Testis (tissue), 3 donors: ENCODE results near the gene NLGN4X. TPM values are rescaled to one million over a fixed set of nuclear protein-coding genes. Genes with fewer than 3 reads are reported as not detected.

Source experiments
- DNase-seq: peaks from one replicate; pipeline ENCODE4 v3.0.0-alpha.2; 2019
- H3K27ac ChIP-seq, 2 donors: fragments of 200-600 bp; sonication (generic); one replicate each; pipeline ENCODE4 v1.5.1; 2019
- H3K27me3 ChIP-seq: fragments of 200-600 bp; sonication (generic); one replicate; pipeline ENCODE4 v1.5.1; 2019
- H3K36me3 ChIP-seq: fragments of 200-600 bp; sonication (generic); one replicate; pipeline ENCODE4 v1.5.1; 2017; ENCODE audit warnings: low read depth; ENCODE audit errors: missing control alignments
- H3K4me1 ChIP-seq: fragments of 200-600 bp; sonication (generic); one replicate; pipeline ENCODE4 v1.5.1; 2019
- H3K4me3 ChIP-seq, 2 donors: fragments of 200-600 bp; sonication (generic); one replicate each; pipeline ENCODE4 v1.5.1; 2017 to 2019
- H3K9me3 ChIP-seq: fragments of 200-600 bp; sonication (generic); one replicate; pipeline ENCODE4 v1.5.1; 2017
- POLR2A ChIP-seq: fragments of 450-650 bp; IDR thresholded peaks from one replicate; pipeline ENCODE4 v1.6.1; 2017; ENCODE audit warnings: antibody characterized with exemption, mild to moderate bottlenecking, moderate library complexity
- WGBS, 2 donors: methylation state at CpG; one replicate each; pipeline ENCODE4 v1.1.5; 2018; 5-methylcytosine and 5-hydroxymethylcytosine counted together
- intact Hi-C: fragments of 100-400 bp; cut with DNase I; formaldehyde crosslinking; loops from one replicate; pipeline ENCODE4 v1.15.1; 2023; ENCODE audit warnings: low total_unique reads
- polyA plus RNA-seq: library from polyadenylated mRNA; stranded (reverse); fragments of 350-450 nt; fragmentation: Illumina TruSeq; extraction: RNeasy Lipid Tissue Mini Kit (QIAGEN cat#74804); gene quantifications from one replicate; pipeline ENCODE4 v1.2.3, GENCODE V29; 2014; ENCODE audit warnings: low read depth, low replicate concordance; ENCODE audit not compliant: insufficient read depth
- total RNA-seq, 2 donors: library from RNA; depleted of rRNA; stranded (reverse); fragments of >200 nt; gene quantifications; one replicate each; pipeline ENCODE4 v1.2.3, GENCODE V29; 2016
- TF ChIP-seq, protein P1 (sequence below), 3 experiments: fragments of 450-650 bp in 2 of 3; fragments of 200-600 bp in 1 of 3; sonication (generic) in 1 of 3; IDR thresholded peaks; one replicate each; pipeline ENCODE4 v1.5.1; 2016 to 2019; ENCODE audit warnings: antibody characterized with exemption in 3 of 3, mild to moderate bottlenecking in 2 of 3, moderate library complexity in 1 of 3

NLGN4X gene
- total and polyA plus RNA-seq, 3 donors from 2014 or later, result 3.6 to 15.9 (median 10.4) TPM

DNA sequence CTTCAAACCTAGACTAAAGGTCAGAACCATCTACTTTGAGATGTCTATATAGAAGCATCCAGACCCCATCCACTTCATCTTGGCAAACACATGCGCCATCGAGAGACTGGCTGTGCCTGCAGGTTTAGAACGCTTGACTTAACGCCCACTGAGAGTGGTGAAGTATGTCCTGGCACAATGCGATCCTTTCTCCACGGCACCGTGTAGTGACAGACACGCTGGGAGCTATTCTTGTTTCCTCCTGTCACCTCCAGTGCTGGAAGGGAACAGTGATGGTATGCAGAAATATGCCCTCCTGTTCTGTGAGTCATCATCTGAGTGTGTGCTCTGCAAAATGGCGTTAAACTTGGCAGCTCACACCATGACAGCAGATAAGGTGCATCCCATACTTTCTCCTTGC is 330.2 kb downstream of the NLGN4X start:
- no peaks in the 10 kb centered on the region for H3K27me3 ChIP-seq
- H3K27ac ChIP-seq, result no peak overlapping the region
- TF ChIP-seq POLR2A, result no peak
- TF ChIP-seq, protein P1, sequence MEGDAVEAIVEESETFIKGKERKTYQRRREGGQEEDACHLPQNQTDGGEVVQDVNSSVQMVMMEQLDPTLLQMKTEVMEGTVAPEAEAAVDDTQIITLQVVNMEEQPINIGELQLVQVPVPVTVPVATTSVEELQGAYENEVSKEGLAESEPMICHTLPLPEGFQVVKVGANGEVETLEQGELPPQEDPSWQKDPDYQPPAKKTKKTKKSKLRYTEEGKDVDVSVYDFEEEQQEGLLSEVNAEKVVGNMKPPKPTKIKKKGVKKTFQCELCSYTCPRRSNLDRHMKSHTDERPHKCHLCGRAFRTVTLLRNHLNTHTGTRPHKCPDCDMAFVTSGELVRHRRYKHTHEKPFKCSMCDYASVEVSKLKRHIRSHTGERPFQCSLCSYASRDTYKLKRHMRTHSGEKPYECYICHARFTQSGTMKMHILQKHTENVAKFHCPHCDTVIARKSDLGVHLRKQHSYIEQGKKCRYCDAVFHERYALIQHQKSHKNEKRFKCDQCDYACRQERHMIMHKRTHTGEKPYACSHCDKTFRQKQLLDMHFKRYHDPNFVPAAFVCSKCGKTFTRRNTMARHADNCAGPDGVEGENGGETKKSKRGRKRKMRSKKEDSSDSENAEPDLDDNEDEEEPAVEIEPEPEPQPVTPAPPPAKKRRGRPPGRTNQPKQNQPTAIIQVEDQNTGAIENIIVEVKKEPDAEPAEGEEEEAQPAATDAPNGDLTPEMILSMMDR (IDR thresholded peaks at IDR 0.05), result no peak
- H3K4me1 ChIP-seq, result no peaks in the 10 kb centered on the region
- no peaks in the 10 kb centered on the region for H3K9me3 ChIP-seq
- no peak for DNase-seq
- no peaks in the 10 kb centered on the region for H3K36me3 ChIP-seq
- intact Hi-C loops, result no loop called here
- WGBS, 2 donors, result 93 to 95% methylated on average over 5 to 8 of the region's 9 CpGs
- H3K4me3 ChIP-seq, result no peak overlapping the region

DNA sequence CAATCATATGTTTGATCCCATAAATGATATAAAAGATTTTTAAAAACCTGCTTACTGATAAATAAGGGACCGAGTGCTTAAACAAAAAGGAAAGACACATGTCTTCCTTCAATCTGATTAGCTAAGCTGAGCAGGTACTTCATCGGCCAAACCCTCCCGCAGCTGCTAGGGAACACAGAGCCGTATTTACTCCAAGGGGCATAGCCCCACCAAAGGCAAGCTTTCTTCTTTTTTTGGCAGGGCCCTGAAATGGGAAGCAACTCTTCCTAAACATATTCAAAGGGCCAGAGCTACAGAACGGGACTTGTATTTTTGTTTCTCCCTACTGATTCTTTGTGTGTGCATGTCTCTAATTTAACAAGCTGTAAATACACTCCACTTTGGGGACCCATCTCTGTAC is 337.3 kb downstream of the NLGN4X start:
- H3K36me3 ChIP-seq, result no peaks in the 10 kb centered on the region
- no peaks in the 10 kb centered on the region for H3K27me3 ChIP-seq
- intact Hi-C loops, result no loop called here
- no peaks in the 10 kb centered on the region for H3K4me1 ChIP-seq
- TF ChIP-seq, protein P1 (IDR thresholded peaks at IDR 0.05), result no peak
- no peak for TF ChIP-seq POLR2A
- no peak overlapping the region for H3K4me3 ChIP-seq
- no peak for DNase-seq
- H3K27ac ChIP-seq, result no peak overlapping the region
- no peaks in the 10 kb centered on the region for H3K9me3 ChIP-seq
- 91 to 95% methylated on average over 5 of the region's 5 CpGs for WGBS, 2 donors

DNA sequence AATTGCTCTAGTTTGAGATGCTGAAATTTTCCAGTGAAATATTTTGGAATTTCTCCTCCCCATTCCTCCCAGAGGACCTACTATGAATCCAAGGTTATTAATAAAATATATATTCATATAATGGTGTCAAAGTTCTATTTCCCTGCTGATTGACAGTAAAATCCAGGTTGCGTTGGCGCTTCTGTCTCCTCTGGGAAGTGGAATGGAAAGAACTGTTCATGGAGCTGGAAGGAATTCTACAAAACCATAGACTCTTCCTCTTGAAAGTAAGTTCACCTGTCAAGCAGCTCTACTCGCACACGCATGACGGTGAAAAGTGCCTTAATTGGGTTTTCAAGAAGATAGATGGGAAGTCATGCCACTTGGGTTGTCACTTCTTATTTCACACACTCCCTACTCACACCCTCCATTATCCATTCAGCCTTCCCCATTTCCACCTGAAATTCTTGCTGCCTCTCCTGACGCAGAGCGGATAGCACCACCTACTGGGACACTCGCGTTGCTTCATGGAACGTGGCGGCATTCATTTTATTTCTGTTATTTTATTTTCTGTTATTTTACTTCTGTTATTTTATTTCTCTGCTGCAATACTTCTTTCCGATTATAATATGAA is 351.6 kb downstream of the NLGN4X start:
- WGBS, 2 donors, result 55 to 62% methylated on average over 12 of the region's 12 CpGs
- H3K27ac ChIP-seq, result no peak overlapping the region
- no peaks in the 10 kb centered on the region for H3K4me1 ChIP-seq
- no peak for TF ChIP-seq POLR2A
- TF ChIP-seq, protein P1 (IDR thresholded peaks at IDR 0.05), result peak in 2 of 3 experiments; percentile 12 to 18
- intact Hi-C loops, result no loop called here
- no peaks in the 10 kb centered on the region for H3K27me3 ChIP-seq
- no peaks in the 10 kb centered on the region for H3K9me3 ChIP-seq
- no peaks in the 10 kb centered on the region for H3K36me3 ChIP-seq
- peak; percentile 23 for DNase-seq
- H3K4me3 ChIP-seq, result no peak overlapping the region

DNA sequence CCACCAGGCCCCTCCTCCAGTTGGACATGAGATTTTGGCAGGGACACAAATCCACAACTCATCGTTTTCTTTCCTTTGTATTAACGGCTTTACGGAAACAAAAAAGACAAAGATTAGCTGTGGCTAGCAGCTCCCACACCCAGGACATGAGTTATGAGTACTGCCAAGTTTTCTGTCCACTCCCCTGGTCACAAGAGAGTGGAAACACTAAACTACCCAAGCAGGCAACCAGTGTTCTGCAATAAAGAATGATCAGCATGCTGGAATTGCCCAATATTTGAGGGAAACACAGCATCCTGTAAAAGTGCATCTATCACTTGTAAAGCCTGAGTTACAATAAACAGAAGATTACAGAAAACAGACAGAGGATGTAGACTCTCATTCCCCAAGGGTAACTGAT is 358.4 kb downstream of the NLGN4X start:
- Histone ChIP-seq H3K4me1 (no peaks in the 10 kb centered on the region), H3K36me3 (no peaks in the 10 kb centered on the region), H3K4me3 (no peak overlapping the region), H3K27ac (no peak overlapping the region), H3K27me3 (no peaks in the 10 kb centered on the region), H3K9me3 (no peaks in the 10 kb centered on the region)
- intact Hi-C loops, result no loop called here
- 22 to 52% methylated on average over 3 of the region's 3 CpGs for WGBS, 2 donors
- TF ChIP-seq POLR2A, result no peak
- TF ChIP-seq, protein P1 (IDR thresholded peaks at IDR 0.05), result no peak
- no peak for DNase-seq

DNA sequence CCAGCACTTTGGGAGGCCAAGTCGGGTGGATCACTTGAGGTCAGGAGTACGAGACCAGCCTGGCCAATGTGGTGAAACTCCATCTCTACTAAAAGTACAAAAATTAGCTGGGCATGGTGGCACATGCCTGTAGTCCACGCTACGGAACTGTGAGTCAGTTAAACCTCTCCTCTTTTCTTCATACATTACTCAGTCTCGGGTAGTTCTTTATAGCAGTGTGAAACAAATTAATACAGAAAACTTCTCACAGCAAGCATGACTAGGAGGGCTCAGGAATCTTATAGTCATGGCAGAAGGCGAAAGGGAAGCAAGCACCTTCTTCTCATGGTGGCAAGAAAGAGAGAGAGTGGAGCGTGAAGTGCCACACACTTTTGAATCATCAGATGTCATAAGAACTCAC is 358.9 kb downstream of the NLGN4X start:
- Histone ChIP-seq H3K4me1 (no peaks in the 10 kb centered on the region), H3K4me3 (no peak overlapping the region), H3K27ac (no peak overlapping the region), H3K27me3 (no peaks in the 10 kb centered on the region), H3K9me3 (no peaks in the 10 kb centered on the region), H3K36me3 (no peaks in the 10 kb centered on the region)
- no peak for TF ChIP-seq POLR2A
- TF ChIP-seq, protein P1 (IDR thresholded peaks at IDR 0.05), result no peak
- no peak for DNase-seq
- WGBS, 2 donors, result 88 to 93% methylated on average over 4 to 7 of the region's 7 CpGs
- intact Hi-C loops, result no loop called here
